ENCODE measurements around the gene OR5A1.
"Not testable (repeated sequence)": the region's sequence is repeated elsewhere in the genome, so short reads cannot be mapped to it uniquely, and the experiment has no call there.

DNA sequence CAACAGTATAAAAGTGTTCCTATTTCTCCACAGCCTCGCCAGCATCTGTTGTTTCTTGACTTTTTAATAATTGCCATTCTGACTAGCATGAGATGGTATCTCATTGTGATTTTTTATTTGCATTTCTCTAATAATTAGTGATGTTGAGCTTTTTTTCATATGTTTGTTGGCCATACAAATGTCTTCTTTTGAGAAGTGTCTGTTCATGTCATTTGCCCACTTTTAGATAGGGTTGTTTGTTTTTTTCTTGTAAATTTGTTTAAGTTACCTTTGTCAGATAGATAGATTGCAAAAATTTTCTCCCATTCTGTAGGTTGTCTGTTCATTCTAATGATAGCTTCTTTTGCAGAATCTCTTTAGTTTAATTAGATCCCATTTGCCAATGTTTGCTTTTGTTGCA is 9.4 kb downstream of the OR5A1 start:
- TF ChIP-seq POLR2AphosphoS5 (IDR thresholded peaks at IDR 0.05; ENCODE audit: borderline replicate concordance, low read depth, low read length); EZH2 (IDR thresholded peaks at IDR 0.05); FOXP2 (optimal IDR thresholded peaks at IDR 0.05; ENCODE audit: control extremely low read depth, extremely low read length, insufficient read depth): not testable (repeated sequence)
